Measurements from ENCODE around the gene MCAT.
"Not testable (repeated sequence)": the region's sequence is repeated elsewhere in the genome, so short reads cannot be mapped to it uniquely, and the experiment has no call there.

MCAT gene

GRCh38 chr22:43118953-43119458 lies 24.2 kb downstream of the MCAT start:
- DNase-seq, result no peak

- DNase-seq, result no peak
Measured at GRCh38 chr22:43118024-43118849, 25.0 kb downstream of the MCAT start.

GRCh38 chr22:43116932-43117331 lies 26.3 kb downstream of the MCAT start:
- DNase-seq, result no peak

GRCh38 chr22:43114958-43115357 lies 28.2 kb downstream of the MCAT start:
- DNase-seq, result no peak

GRCh38 chr22:43113526-43114251 lies 29.5 kb downstream of the MCAT start:
- DNase-seq, result no peak

- DNase-seq, result peak; percentile 8 to 59 (median 33)
Measured at GRCh38 chr22:43110927-43111623, 32.1 kb downstream of the MCAT start.

- DNase-seq, result peak; percentile 5 to 58 (median 28)
Measured at GRCh38 chr22:43110444-43110926, 32.7 kb downstream of the MCAT start, which contains the start of gene BIK. Gene BIK (plus strand): TSS chr22:43110750. CDS start chr22:43124023, 13,273 bp downstream.

- no peak for DNase-seq
Measured at GRCh38 chr22:43109921-43110443, 33.2 kb downstream of the MCAT start.

- no peak for DNase-seq
Measured at GRCh38 chr22:43109511-43109910, 33.7 kb downstream of the MCAT start.

GRCh38 chr22:43106302-43106701 lies 36.9 kb downstream of the MCAT start:
- DNase-seq, result no peak

GRCh38 chr22:43104950-43105349 lies 38.2 kb downstream of the MCAT start:
- DNase-seq, result not testable (repeated sequence)

- DNase-seq, result peak in 3 of 5 experiments; percentile 12 to 79 (median 28)
Measured at GRCh38 chr22:43104056-43104625, 39.1 kb downstream of the MCAT start.

- no peak for DNase-seq
Measured at GRCh38 chr22:43101306-43101705, 41.9 kb downstream of the MCAT start.

GRCh38 chr22:43100225-43100624 lies 43.0 kb downstream of the MCAT start:
- DNase-seq, result peak in 1 of 5 experiments; percentile 52

GRCh38 chr22:43099095-43099494 lies 44.1 kb downstream of the MCAT start:
- DNase-seq, result no peak

GRCh38 chr22:43098356-43098755 lies 44.8 kb downstream of the MCAT start:
- no peak for DNase-seq

GRCh38 chr22:43096420-43096819 lies 46.8 kb downstream of the MCAT start:
- DNase-seq, result no peak

GRCh38 chr22:43094551-43094950 lies 48.6 kb downstream of the MCAT start:
- DNase-seq, result no peak

- no peak for DNase-seq
Measured at GRCh38 chr22:43094085-43094484, 49.1 kb downstream of the MCAT start.

- no peak for DNase-seq
Measured at GRCh38 chr22:43092085-43092484, 51.1 kb downstream of the MCAT start.

GRCh38 chr22:43090130-43090789 lies 52.9 kb downstream of the MCAT start:
- peak in 3 of 5 experiments; percentile 14 to 81 (median 26) for DNase-seq

Measured in T-helper 2 cell (primary cell).